IPS-15b (cell line): ENCODE measurements around the gene PADI1.

Experiments used
- H3K27me3 ChIP-seq: one replicate; pipeline ENCODE4 v1.6.1; 2013; ENCODE audit warnings: low read length; ENCODE audit not compliant: control insufficient read depth, insufficient read depth
- H3K36me3 ChIP-seq: one replicate; pipeline ENCODE4 v1.6.1; 2013; ENCODE audit warnings: low read length; ENCODE audit not compliant: control insufficient read depth, insufficient read depth
- H3K4me1 ChIP-seq: one replicate; pipeline ENCODE4 v1.6.1; 2013; ENCODE audit warnings: mild to moderate bottlenecking, low read length; ENCODE audit not compliant: control insufficient read depth, insufficient read depth
- H3K4me3 ChIP-seq: one replicate; pipeline ENCODE4 v1.5.1; 2013; ENCODE audit warnings: low read depth, low read length
- H3K9ac ChIP-seq: one replicate; pipeline ENCODE4 v1.6.1; 2013; ENCODE audit warnings: low read depth, mild to moderate bottlenecking, low read length
- H3K9me3 ChIP-seq: one replicate; pipeline ENCODE4 v1.6.1; 2013; ENCODE audit warnings: mild to moderate bottlenecking, low read length; ENCODE audit not compliant: control insufficient read depth, insufficient read depth

PADI1 gene

GRCh38 chr1:17204546-17205440, at the start of gene PADI1:
Gene PADI1 (plus strand): TSS chr1:17205128. CDS start chr1:17205218, 90 bp downstream.
- no peaks in the 10 kb centered on the region for H3K27me3 ChIP-seq
- no peak within 1 kb of the TSS for H3K9ac ChIP-seq
- H3K36me3 ChIP-seq, result no peaks in the 10 kb centered on the region
- no peak within 1 kb of the TSS for H3K4me3 ChIP-seq
- no peaks in the 10 kb centered on the region for H3K4me1 ChIP-seq
- no peaks in the 10 kb centered on the region for H3K9me3 ChIP-seq

GRCh38 chr1:17155257-17155920, 49.5 kb upstream of the PADI1 start:
- Histone ChIP-seq H3K9me3 (no peaks in the 10 kb centered on the region), H3K27me3 (no peaks in the 10 kb centered on the region), H3K4me3 (no peak overlapping the region), H3K9ac (no peak overlapping the region), H3K4me1 (no peaks in the 10 kb centered on the region), H3K36me3 (no peaks in the 10 kb centered on the region)

GRCh38 chr1:17156108-17156507, 48.8 kb upstream of the PADI1 start:
- Histone ChIP-seq H3K4me3 (no peak overlapping the region), H3K27me3 (no peaks in the 10 kb centered on the region), H3K9me3 (no peaks in the 10 kb centered on the region), H3K4me1 (no peaks in the 10 kb centered on the region), H3K9ac (no peak overlapping the region), H3K36me3 (no peaks in the 10 kb centered on the region)

GRCh38 chr1:17158961-17159360, 46.0 kb upstream of the PADI1 start:
- no peak overlapping the region for H3K9ac ChIP-seq
- H3K4me3 ChIP-seq, result no peak overlapping the region
- H3K36me3 ChIP-seq, result no peaks in the 10 kb centered on the region
- H3K9me3 ChIP-seq, result no peaks in the 10 kb centered on the region
- H3K27me3 ChIP-seq, result no peaks in the 10 kb centered on the region
- no peaks in the 10 kb centered on the region for H3K4me1 ChIP-seq

- no peaks in the 10 kb centered on the region for H3K9me3 ChIP-seq
- no peak overlapping the region for H3K4me3 ChIP-seq
- H3K9ac ChIP-seq, result no peak overlapping the region
- no peaks in the 10 kb centered on the region for H3K4me1 ChIP-seq
- H3K36me3 ChIP-seq, result no peaks in the 10 kb centered on the region
- no peaks in the 10 kb centered on the region for H3K27me3 ChIP-seq
These were observed 43.7 kb upstream of the PADI1 start for GRCh38 chr1:17161137-17161740.

GRCh38 chr1:17161926-17162800, 42.8 kb upstream of the PADI1 start:
- no peaks in the 10 kb centered on the region for H3K36me3 ChIP-seq
- no peak overlapping the region for H3K4me3 ChIP-seq
- H3K27me3 ChIP-seq, result no peaks in the 10 kb centered on the region
- no peak overlapping the region for H3K9ac ChIP-seq
- H3K4me1 ChIP-seq, result no peaks in the 10 kb centered on the region
- no peaks in the 10 kb centered on the region for H3K9me3 ChIP-seq

- H3K27me3 ChIP-seq, result no peaks in the 10 kb centered on the region
- H3K36me3 ChIP-seq, result no peaks in the 10 kb centered on the region
- no peak overlapping the region for H3K4me3 ChIP-seq
- H3K9me3 ChIP-seq, result no peaks in the 10 kb centered on the region
- no peaks in the 10 kb centered on the region for H3K4me1 ChIP-seq
- no peak overlapping the region for H3K9ac ChIP-seq
These were observed 42.0 kb upstream of the PADI1 start for GRCh38 chr1:17162941-17163340.

- Histone ChIP-seq H3K9me3 (no peaks in the 10 kb centered on the region), H3K36me3 (no peaks in the 10 kb centered on the region), H3K4me3 (no peak overlapping the region), H3K9ac (no peak overlapping the region), H3K4me1 (no peaks in the 10 kb centered on the region), H3K27me3 (no peaks in the 10 kb centered on the region)
These were observed 41.6 kb upstream of the PADI1 start for GRCh38 chr1:17163371-17163770.

- Histone ChIP-seq H3K27me3 (no peaks in the 10 kb centered on the region), H3K4me3 (no peak overlapping the region), H3K4me1 (no peaks in the 10 kb centered on the region), H3K9me3 (no peaks in the 10 kb centered on the region), H3K9ac (no peak overlapping the region), H3K36me3 (no peaks in the 10 kb centered on the region)
These were observed 40.9 kb upstream of the PADI1 start for GRCh38 chr1:17163789-17164666.

- no peaks in the 10 kb centered on the region for H3K9me3 ChIP-seq
- H3K9ac ChIP-seq, result no peak overlapping the region
- no peak overlapping the region for H3K4me3 ChIP-seq
- no peaks in the 10 kb centered on the region for H3K36me3 ChIP-seq
- H3K4me1 ChIP-seq, result no peaks in the 10 kb centered on the region
- H3K27me3 ChIP-seq, result no peaks in the 10 kb centered on the region
These were observed 39.1 kb upstream of the PADI1 start for GRCh38 chr1:17165823-17166222.
